ENCODE results near the gene ANP32B.

- TF ChIP-seq, protein P1, sequence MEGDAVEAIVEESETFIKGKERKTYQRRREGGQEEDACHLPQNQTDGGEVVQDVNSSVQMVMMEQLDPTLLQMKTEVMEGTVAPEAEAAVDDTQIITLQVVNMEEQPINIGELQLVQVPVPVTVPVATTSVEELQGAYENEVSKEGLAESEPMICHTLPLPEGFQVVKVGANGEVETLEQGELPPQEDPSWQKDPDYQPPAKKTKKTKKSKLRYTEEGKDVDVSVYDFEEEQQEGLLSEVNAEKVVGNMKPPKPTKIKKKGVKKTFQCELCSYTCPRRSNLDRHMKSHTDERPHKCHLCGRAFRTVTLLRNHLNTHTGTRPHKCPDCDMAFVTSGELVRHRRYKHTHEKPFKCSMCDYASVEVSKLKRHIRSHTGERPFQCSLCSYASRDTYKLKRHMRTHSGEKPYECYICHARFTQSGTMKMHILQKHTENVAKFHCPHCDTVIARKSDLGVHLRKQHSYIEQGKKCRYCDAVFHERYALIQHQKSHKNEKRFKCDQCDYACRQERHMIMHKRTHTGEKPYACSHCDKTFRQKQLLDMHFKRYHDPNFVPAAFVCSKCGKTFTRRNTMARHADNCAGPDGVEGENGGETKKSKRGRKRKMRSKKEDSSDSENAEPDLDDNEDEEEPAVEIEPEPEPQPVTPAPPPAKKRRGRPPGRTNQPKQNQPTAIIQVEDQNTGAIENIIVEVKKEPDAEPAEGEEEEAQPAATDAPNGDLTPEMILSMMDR (IDR thresholded peaks at IDR 0.05) = no peak
- TF ChIP-seq POLR2A (IDR thresholded peaks at IDR 0.05) = no peak
These were observed 66.3 kb downstream of the ANP32B start for GRCh38 chr9:98049288-98050072.
